Loucy (cell line): ENCODE data around the gene FCN3.

Experiments used
- H2AFZ ChIP-seq: fragments of 200-600 bp; sonication (generic); 2 replicates; pipeline ENCODE4 v1.6.0; 2016; ENCODE audit warnings: antibody characterized with exemption, mild to moderate bottlenecking, low read length, moderate library complexity
- H3F3A ChIP-seq: fragments of 200-600 bp; 2 replicates; pipeline ENCODE4 v1.6.0; 2016; ENCODE audit warnings: antibody characterized with exemption, low read depth, mild to moderate bottlenecking
- H3K27me3 ChIP-seq: fragments of 200-600 bp; sonication (generic); 2 replicates; pipeline ENCODE4 v1.6.1; 2014; ENCODE audit warnings: low read length, mild to moderate bottlenecking; ENCODE audit not compliant: insufficient read depth, poor library complexity, severe bottlenecking
- H3K36me3 ChIP-seq: fragments of 200-600 bp; sonication (generic); 2 replicates; pipeline ENCODE4 v1.6.1; 2016; ENCODE audit warnings: low read length; ENCODE audit not compliant: insufficient read depth
- H3K4me1 ChIP-seq: fragments of 200-600 bp; sonication (generic); 2 replicates; pipeline ENCODE4 v1.5.1; 2014; ENCODE audit warnings: low read length, mild to moderate bottlenecking; ENCODE audit not compliant: insufficient read depth, poor library complexity, severe bottlenecking
- H3K4me2 ChIP-seq: fragments of 200-600 bp; sonication (generic); 2 replicates; pipeline ENCODE4 v1.6.0; 2014; ENCODE audit warnings: antibody characterized with exemption, low read length, low read depth, mild to moderate bottlenecking; ENCODE audit not compliant: poor library complexity, severe bottlenecking
- H3K4me3 ChIP-seq: fragments of 200-600 bp; sonication (generic); 2 replicates; pipeline ENCODE4 v1.5.1; 2014; ENCODE audit warnings: low read length, mild to moderate bottlenecking, mixed read lengths; ENCODE audit not compliant: poor library complexity, severe bottlenecking
- H3K79me2 ChIP-seq: fragments of 200-600 bp; sonication (generic); 2 replicates; pipeline ENCODE4 v1.6.1; 2014; ENCODE audit warnings: low read length; ENCODE audit not compliant: insufficient read depth
- H3K9ac ChIP-seq: fragments of 200-600 bp; sonication (generic); 2 replicates; pipeline ENCODE4 v1.6.0; 2014; ENCODE audit warnings: mild to moderate bottlenecking, low read depth, low read length, moderate library complexity; ENCODE audit not compliant: poor library complexity, severe bottlenecking
- H3K9me2 ChIP-seq: fragments of 200-600 bp; sonication (generic); replicated peaks from 2 replicates; pipeline ENCODE4 v1.6.1; 2016; ENCODE audit warnings: low read depth, low read length, mixed read lengths
- H3K9me3 ChIP-seq: fragments of 200-600 bp; sonication (generic); 2 replicates; pipeline ENCODE4 v1.6.1; 2014; ENCODE audit warnings: mild to moderate bottlenecking, antibody characterized with exemption, low read length, low read depth; ENCODE audit not compliant: insufficient read depth
- H4K20me1 ChIP-seq: fragments of 200-600 bp; sonication (generic); 2 replicates; pipeline ENCODE4 v1.6.0; 2014; ENCODE audit warnings: antibody characterized with exemption, low read length, mild to moderate bottlenecking; ENCODE audit not compliant: insufficient read depth, poor library complexity, severe bottlenecking
- CTCF ChIP-seq: fragments of 200-600 bp; sonication (generic); conservative IDR thresholded peaks from 2 replicates; pipeline ENCODE4 v1.5.1; 2014; ENCODE audit warnings: mild to moderate bottlenecking, antibody characterized with exemption, low read length
- EZH2phosphoT487 ChIP-seq: fragments of 200-600 bp; IDR thresholded peaks from 2 replicates; pipeline ENCODE4 v1.6.1; 2018; ENCODE audit warnings: antibody characterized with exemption, mild to moderate bottlenecking, moderate library complexity, borderline replicate concordance

FCN3 gene

DNA sequence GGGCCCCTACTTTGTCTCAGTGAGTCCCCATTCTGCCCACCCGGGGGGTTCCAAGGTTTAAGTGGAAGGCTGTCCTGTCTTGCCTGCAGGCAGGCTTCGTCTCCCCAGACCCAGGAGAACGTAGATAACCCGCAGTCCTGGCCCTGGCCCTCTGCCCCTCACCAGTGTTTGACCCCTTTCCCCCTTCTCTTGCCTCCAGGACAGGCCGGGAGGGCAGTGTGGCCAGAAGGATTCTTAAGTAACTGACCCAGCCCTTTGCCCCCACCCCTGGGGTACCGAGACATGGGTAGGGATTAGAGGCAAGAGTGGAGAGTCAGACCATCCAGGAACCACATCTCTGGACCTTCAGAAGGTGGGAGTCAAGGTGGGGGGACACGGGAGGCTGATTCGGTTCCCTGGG, 43.8 kb downstream of the FCN3 start:
- H3K79me2 ChIP-seq: peaks cover 47% of the 10 kb centered on the region

GRCh38 chr1:27327964-27328363, 46.7 kb downstream of the FCN3 start:
- Histone ChIP-seq H4K20me1 (peaks cover 15% of the 10 kb centered on the region), H3K9ac (peak overlapping the region; percentile 24), H2AFZ (no peak overlapping the region), H3K4me1 (peaks cover 45% of the 10 kb centered on the region), H3K9me3 (no peaks in the 10 kb centered on the region), H3K4me3 (no peak overlapping the region), H3K36me3 (peaks cover 24% of the 10 kb centered on the region; the same call in 1 of the 2 replicates), H3K4me2 (peak overlapping the region; percentile 29), H3K9me2 (no peaks in the 10 kb centered on the region), H3K79me2 (peaks cover 75% of the 10 kb centered on the region), H3K27me3 (no peaks in the 10 kb centered on the region), H3F3A (no peaks in the 10 kb centered on the region)
- TF ChIP-seq EZH2phosphoT487 (no peak), CTCF (no peak)

More for the DNA sequence above, 43.8 kb downstream of the FCN3 start:
- no peak overlapping the region for H3K4me2 ChIP-seq
- peaks cover 44% of the 10 kb centered on the region; the same call in 1 of the 2 replicates for H3K36me3 ChIP-seq
- H3K4me1 ChIP-seq: peaks cover 22% of the 10 kb centered on the region
- H3K9me3 ChIP-seq: no peaks in the 10 kb centered on the region
- no peak overlapping the region for H3K9ac ChIP-seq
- TF ChIP-seq EZH2phosphoT487: no peak
- no peak for TF ChIP-seq CTCF
- H4K20me1 ChIP-seq: peaks cover 9% of the 10 kb centered on the region
- no peaks in the 10 kb centered on the region for H3K9me2 ChIP-seq
- no peaks in the 10 kb centered on the region for H3F3A ChIP-seq
- no peak overlapping the region for H3K4me3 ChIP-seq
- no peaks in the 10 kb centered on the region for H3K27me3 ChIP-seq
- H2AFZ ChIP-seq: no peak overlapping the region

DNA sequence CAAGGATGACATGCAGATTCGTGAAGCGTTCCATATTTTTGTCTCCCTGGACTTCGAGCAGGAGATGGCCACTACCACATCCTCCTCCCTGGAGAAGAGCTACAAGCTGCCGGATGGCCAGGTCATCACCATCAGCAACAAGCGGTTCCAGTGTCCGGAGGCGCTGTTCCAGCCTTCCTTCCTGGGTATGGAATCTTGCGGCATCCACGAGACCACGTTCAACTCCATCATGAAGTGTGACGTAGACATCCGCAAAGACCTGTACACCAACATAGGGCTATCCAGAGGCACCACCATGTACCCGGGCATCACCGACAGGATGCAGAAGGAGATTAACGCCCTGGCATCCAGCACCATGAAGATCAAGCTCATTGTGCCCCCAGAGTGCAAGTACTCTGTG, 49.3 kb downstream of the FCN3 start:
- Histone ChIP-seq H3K9me2 (no peaks in the 10 kb centered on the region), H3K4me2 (peak overlapping the region; percentile 98), H3K9me3 (no peaks in the 10 kb centered on the region), H3F3A (no peaks in the 10 kb centered on the region), H3K36me3 (peaks cover 7% of the 10 kb centered on the region; the same call in 1 of the 2 replicates), H4K20me1 (peaks cover 22% of the 10 kb centered on the region), H2AFZ (no peak overlapping the region), H3K27me3 (no peaks in the 10 kb centered on the region), H3K4me1 (peaks cover 47% of the 10 kb centered on the region), H3K4me3 (no peak overlapping the region), H3K9ac (no peak overlapping the region), H3K79me2 (peaks cover 76% of the 10 kb centered on the region)
- TF ChIP-seq EZH2phosphoT487: no peak
- TF ChIP-seq CTCF: no peak
